Measurements from ENCODE around the gene DCBLD2.
"Not testable (repeated sequence)": the region's sequence is repeated elsewhere in the genome, so short reads cannot be mapped to it uniquely, and the experiment has no call there.

DCBLD2 gene

GRCh38 chr3:98890965-98891910, 10.3 kb downstream of the DCBLD2 start:
- DNase-seq (ENCODE audit: low spot score) = no peak

DNA sequence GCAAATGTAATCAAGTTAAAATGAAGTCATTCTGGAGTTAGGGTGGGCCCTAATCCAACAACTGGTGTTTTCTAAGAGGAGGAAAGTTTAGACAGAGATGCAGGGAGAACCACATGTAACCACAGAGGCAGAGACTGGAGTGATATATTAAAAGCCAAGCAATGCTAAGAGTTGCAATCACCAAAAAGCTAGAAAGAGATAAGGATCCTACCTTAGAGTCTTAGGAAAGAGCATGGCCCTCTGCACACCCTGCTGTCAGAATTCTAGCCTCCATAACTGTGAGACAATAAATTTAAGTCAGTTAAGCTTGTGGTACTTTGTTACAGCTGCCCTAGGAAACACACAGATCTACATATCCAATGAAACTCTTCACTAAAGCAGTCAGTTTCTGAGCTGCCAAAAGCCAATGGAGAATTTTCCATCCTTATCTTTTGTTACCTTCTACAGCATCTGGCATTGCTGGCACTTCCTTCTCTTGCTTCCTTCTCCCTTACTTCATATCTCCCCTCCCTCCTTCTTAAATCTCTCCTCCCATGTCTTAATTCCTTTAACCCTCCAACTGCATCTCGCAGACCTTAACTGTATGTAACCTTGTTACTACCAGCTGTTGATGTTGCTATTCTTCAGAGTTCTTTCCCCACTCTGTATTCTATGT, 11.2 kb downstream of the DCBLD2 start:
- no peak for DNase-seq (ENCODE audit: low spot score)

GRCh38 chr3:98887684-98888083, 13.8 kb downstream of the DCBLD2 start:
- no peak for DNase-seq (ENCODE audit: low spot score)

DNA sequence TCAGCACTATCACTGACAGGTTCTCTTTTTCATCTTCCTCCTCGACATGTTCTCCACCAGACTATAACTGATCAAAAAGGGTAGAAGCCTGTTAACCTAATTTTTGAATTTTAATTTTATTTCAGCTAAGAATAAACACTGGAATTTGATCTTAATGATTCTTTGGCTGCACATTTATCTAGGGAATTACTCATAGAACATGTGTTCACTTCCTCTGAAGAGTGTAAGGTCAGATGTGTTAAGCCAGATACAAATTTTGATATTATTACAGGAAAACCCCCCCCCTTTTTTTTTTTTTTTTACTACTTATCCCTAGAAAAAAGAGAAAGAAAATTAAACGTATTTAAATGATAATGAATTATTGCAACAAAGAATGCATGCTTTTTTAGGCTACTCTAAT, 15.0 kb downstream of the DCBLD2 start:
- DNase-seq (ENCODE audit: low spot score) = no peak

DNA sequence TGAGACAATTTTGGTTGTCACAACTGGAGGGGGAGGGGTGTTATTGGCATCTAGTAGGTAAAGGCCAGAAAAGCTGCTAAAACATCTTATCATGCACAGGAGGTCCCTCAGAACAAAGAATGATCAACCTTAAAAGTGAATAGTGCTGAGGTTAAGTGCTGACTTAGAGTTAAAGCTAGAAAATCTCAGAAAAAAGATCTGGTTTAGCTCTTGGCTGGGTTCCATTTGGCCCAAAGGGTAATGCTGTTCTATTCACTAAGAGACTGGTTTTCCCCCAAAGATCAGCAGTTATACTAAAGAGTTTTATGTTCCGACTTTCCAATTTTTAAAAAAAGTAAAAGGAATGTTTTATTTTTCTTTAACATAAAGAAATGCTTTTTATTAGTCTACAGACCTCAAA, 15.6 kb downstream of the DCBLD2 start:
- no peak for DNase-seq (ENCODE audit: low spot score)

DNA sequence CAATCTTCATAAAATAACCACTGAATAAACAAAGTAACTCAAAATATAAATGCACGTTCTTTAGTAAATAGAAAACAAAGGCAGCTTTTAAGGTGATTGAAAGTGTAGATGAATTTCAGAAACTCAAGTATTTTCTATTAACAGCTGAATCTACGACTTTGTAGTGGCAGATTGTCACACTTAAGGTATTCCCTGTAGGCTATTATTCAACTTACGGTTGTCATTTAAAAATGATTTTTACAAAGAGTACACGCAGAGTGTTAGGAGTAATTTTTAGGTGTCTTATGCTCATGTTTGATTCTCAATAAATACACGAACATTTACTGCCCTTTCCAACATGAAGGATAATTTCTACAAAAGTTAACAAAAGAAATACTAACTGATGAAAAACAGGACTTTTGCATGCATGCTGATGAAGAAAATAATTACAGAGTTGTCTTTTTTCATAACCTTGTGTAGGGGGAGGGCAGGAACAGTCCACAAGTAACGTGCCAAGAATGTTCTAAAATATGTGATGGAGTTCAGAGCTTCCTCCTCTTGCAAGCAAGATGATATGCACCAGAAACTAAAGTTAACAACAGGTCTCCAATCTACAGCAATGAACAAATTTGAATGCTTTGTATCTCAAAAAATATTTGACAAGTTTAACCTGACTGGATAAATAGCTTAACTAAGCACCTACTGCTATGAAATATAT, 16.7 kb downstream of the DCBLD2 start:
- no peak for DNase-seq (ENCODE audit: low spot score)

DNA sequence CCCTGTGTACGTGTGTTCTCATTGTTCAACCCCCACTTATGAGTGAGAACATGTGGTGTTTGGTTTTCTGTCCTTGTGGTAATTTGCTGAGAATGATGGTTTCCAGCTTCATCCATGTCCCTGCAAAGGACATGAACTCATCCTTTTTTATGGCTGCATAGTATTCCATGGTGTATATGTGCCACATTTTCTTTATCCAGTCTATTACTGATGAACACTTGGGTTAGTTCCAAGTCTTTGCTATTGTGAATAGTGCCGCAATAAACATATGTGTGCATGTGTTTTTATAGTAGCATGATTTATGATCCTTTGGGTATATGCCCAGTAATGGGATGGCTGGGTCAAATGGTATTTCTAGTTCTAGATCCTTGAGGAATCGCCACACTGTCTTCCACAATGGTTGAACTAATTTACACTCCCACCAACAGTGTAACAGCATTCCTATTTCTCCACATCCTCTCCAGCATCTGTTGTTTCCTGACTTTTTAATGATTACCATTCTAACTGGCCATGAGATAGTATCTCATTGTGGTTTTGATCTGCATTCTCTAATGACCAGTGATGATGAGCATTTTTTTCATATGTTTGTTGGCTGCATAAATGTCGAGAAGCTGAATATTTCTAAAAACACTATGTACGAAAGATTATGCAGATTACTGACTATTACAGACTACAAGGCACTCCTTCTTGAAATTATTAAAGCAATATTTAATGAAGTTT, 18.7 kb downstream of the DCBLD2 start:
- DNase-seq (ENCODE audit: low spot score) = not testable (repeated sequence)

GRCh38 chr3:98877132-98877531, 24.4 kb downstream of the DCBLD2 start:
- no peak for DNase-seq (ENCODE audit: low spot score)

DNA sequence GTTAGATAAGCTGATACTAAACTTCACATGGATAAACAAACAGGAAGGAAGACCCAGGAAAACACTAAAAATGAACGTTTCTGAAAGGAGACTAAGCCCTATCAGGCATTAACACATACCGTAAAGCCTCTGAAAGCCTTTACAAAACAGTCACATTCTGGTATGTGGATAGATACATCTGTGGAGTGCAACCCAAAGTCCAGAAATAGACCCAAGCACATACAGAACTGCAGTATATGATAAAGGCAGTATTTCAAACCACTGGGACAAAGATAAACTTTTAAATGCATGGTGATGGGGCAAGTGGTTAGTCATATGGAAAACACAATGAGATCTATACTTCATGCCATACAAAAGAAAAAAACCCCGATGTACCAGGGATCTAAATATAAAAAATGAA, 26.0 kb downstream of the DCBLD2 start:
- DNase-seq (ENCODE audit: low spot score) = no peak

DNA sequence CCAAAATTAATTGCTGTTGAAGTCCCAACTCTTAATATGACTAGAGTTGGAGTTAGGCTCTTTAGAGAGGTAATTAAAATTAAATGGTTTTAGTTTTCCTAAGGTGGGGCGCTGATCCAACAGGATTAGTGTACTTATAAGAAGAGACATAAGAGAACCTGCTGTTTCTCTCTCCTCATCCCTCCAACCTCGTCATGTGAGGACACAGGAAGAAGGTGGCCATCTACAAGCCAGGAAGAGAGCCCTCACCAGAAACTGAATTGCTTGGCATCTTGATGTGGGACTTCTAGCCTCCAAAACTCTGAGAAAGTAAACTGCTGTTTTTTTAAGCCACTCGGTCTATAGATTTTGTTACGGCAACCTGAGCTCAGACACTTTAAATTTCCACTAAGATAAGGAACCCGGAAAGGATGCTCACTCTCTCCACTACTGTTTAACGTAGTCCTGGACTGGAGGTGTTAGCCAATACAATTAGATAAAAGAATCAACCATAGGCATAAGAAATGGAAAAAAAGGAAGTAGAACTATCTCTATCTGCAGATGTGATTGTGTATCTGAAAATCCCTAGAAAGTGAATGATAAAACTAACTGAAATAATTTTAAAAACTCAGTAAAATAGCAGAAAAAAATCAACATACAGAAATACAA, 26.8 kb downstream of the DCBLD2 start:
- no peak for DNase-seq (ENCODE audit: low spot score)

DNA sequence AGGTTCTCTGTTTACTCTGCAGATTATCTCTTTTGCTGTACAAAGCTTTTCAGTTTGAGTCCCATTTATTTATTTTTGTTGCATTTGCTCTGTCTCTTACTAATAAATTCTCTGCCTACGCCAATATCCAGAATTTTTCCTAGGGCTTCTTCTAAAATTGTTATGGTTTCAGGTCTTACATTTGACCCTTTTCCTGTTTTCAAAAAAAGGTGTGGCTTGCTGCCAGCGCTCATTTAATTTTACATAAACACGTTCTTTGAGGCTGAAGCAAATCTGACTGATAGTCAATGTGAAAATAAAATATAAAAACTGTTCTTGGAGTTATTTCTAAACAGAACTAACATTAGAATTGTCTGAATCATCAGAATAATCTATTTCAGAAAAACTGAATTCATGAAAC, 32.1 kb downstream of the DCBLD2 start:
- DNase-seq (ENCODE audit: low spot score) = no peak

DNA sequence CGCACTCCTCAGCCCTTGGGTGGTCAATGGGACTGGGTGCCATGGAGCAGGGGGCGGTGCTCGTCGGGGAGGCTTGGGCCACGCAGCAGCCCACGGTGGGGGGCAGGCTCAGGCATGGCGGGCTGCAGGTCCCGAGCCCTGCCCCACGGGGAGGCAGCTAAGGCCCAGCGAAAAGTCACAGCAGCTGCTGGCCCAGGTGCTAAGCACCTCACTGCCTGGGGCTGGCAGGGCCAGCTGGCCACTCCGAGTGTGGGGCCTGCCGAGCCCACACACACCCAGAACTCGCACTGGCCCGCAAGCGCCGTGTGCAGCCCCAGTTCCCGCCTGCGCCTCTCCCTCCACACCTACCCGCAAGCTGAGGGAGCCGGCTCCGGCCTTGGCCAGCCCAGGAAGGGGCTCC, 43.5 kb downstream of the DCBLD2 start:
- not testable (repeated sequence) for DNase-seq (ENCODE audit: low spot score)

- DNase-seq (ENCODE audit: low spot score) = not testable (repeated sequence)
These were observed 44.2 kb downstream of the DCBLD2 start for GRCh38 chr3:98857258-98857657.

- no peak for DNase-seq (ENCODE audit: low spot score)
These were observed 44.8 kb downstream of the DCBLD2 start for GRCh38 chr3:98856724-98857123.

DNA sequence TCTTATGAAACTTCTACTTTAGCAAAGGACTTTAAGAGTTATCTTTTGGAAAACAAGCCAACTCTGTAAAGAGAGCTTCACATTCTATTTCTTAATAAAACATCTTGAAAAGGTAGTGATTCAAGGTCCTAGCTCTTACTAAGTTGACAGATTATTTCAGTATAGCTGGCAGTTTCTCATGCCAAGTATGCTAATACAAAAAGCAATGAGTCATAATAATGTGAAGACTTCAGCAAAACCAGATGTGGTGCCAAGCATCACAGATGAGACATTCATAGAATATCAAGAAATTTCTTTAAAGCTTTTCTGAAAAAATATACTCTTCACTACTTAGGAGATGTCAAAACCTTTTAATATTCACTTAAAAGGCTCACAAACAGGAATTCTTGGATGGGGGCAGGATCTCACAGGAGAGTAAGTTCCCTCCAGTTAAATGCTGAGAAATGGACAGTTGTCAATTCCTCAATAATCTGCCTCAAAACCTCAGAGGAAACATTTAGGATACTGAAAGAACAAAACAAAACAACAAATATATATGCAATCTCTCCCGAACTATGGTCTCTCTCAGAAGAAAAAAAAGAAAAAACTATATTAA, 45.6 kb downstream of the DCBLD2 start:
- DNase-seq (ENCODE audit: low spot score) = no peak

GRCh38 chr3:98848108-98848507, 53.4 kb downstream of the DCBLD2 start:
- DNase-seq (ENCODE audit: low spot score) = no peak

DNA sequence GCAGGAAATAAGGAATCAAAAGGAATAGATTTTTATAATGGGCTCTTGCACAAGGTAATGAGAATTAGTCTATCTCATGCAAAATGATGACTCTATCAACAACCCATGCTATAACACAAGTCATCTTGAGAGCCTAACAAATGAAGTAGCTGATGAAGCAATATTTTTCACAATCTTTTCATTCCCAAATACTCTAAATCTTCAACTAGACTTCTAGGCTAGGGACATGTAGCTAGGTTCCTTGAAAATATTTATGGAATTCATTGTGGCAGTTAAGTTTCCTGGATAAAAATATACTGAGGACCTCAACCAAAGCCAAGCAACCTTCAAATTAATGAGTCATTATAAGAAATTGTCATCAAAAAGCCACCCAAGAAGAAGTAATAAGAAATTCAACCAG, 55.4 kb downstream of the DCBLD2 start:
- no peak for DNase-seq (ENCODE audit: low spot score)

GRCh38 chr3:98843266-98843959, 58.1 kb downstream of the DCBLD2 start:
- DNase-seq (ENCODE audit: low spot score) = no peak

- DNase-seq (ENCODE audit: low spot score) = no peak
These were observed 61.6 kb downstream of the DCBLD2 start for GRCh38 chr3:98839846-98840245.

GRCh38 chr3:98831060-98831459, 70.4 kb downstream of the DCBLD2 start:
- not testable (repeated sequence) for DNase-seq (ENCODE audit: low spot score)
